Stimulated activated CD4-positive, alpha-beta T cell treated with anti-CD3 and anti-CD28 coated beads, TNF-alpha, amount 100 ng/mL, for 1 hour (primary cell): ENCODE data around the gene PIH1D1.
"Not testable (repeated sequence)": the region's sequence is repeated elsewhere in the genome, so short reads cannot be mapped to it uniquely, and the experiment has no call there.

ENCODE experiments used
- DNase-seq, 3 donors: peaks; one replicate each; pipeline ENCODE4 v3.0.0-alpha.2; 2020; ENCODE audit warnings: low read depth in 3 of 3, low spot score in 1 of 3

Gene PIH1D1

GRCh38 chr19:49456326-49456725 lies 4.7 kb upstream of the PIH1D1 start:
- no peak for DNase-seq

- no peak for DNase-seq
Measured at GRCh38 chr19:49455773-49456172, 4.2 kb upstream of the PIH1D1 start.

GRCh38 chr19:49453757-49454240 lies 2.2 kb upstream of the PIH1D1 start:
- DNase-seq, result no peak

- peak; percentile 94 to 96 (median 95) for DNase-seq
Measured at GRCh38 chr19:49453013-49453756, 1.6 kb upstream of the PIH1D1 start, which contains the start of gene ALDH16A1. Gene ALDH16A1 (plus strand): TSS chr19:49453225. CDS start chr19:49453332, 107 bp downstream.

GRCh38 chr19:49450405-49450804 lies 1.2 kb downstream of the PIH1D1 start:
- DNase-seq, result no peak

- DNase-seq, result no peak
Measured at GRCh38 chr19:49448432-49448786, 3.2 kb downstream of the PIH1D1 start.

- DNase-seq, result no peak
Measured at GRCh38 chr19:49447485-49448431, 3.9 kb downstream of the PIH1D1 start.

GRCh38 chr19:49445997-49446396 lies 5.6 kb downstream of the PIH1D1 start:
- DNase-seq, result no peak

- not testable (repeated sequence) for DNase-seq
Measured at GRCh38 chr19:49444100-49444700, 7.4 kb downstream of the PIH1D1 start.

- peak; percentile 80 to 91 (median 85) for DNase-seq
Measured at GRCh38 chr19:49443366-49444099, 8.1 kb downstream of the PIH1D1 start.

- DNase-seq, result peak in 1 of 3 donors; percentile 40
Measured at GRCh38 chr19:49442771-49443365, 8.7 kb downstream of the PIH1D1 start.

- DNase-seq, result no peak
Measured at GRCh38 chr19:49442354-49442753, 9.3 kb downstream of the PIH1D1 start.

- DNase-seq, result no peak
Measured at GRCh38 chr19:49441960-49442350, 9.7 kb downstream of the PIH1D1 start.

- DNase-seq, result no peak
Measured at GRCh38 chr19:49441210-49441959, 10.2 kb downstream of the PIH1D1 start, which contains the start of gene SLC17A7. Gene SLC17A7 (minus strand): TSS chr19:49441527. CDS start chr19:49441379, 148 bp downstream.

GRCh38 chr19:49440439-49441209 lies 11.0 kb downstream of the PIH1D1 start:
- DNase-seq, result no peak

- no peak for DNase-seq
Measured at GRCh38 chr19:49439836-49440235, 11.8 kb downstream of the PIH1D1 start.

GRCh38 chr19:49438261-49438660 lies 13.4 kb downstream of the PIH1D1 start:
- no peak for DNase-seq

- no peak for DNase-seq
Measured at GRCh38 chr19:49437231-49437630, 14.4 kb downstream of the PIH1D1 start.
